GM19324 (cell line): Measurements from ENCODE around the gene KCMF1.

Experiments used
- ATAC-seq: cut with Tn5 transposase; IDR thresholded peaks from one replicate; pipeline ENCODE4 v1.9.1; 2021; ENCODE audit warnings: mild to moderate bottlenecking, moderate library complexity; ENCODE audit not compliant: unreplicated experiment, low FRiP score

KCMF1 gene

GRCh38 chr2:85018049-85018447 lies 47.1 kb downstream of the KCMF1 start:
- ATAC-seq = no peak

GRCh38 chr2:85019121-85019520 lies 48.2 kb downstream of the KCMF1 start:
- ATAC-seq = no peak

DNA sequence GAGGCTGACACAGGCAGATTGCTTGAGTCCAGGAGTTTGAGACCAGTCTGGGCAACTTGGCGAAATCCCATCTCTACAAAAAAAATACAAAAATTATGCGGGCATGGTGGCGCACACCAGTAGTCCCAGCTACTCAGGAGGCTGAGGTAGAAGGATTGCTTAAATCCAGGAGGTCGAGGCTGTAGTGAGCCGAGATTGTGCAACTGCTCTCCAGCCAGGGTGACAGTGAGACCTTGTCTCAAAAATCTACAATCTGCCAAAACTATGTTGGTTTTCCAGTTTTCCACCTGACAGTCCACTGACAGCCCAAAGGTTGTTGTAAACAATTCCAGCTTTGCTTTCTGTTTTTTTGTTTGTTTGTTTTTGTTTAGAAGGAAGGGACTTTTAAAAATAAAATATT lies 51.3 kb downstream of the KCMF1 start:
- no peak for ATAC-seq

DNA sequence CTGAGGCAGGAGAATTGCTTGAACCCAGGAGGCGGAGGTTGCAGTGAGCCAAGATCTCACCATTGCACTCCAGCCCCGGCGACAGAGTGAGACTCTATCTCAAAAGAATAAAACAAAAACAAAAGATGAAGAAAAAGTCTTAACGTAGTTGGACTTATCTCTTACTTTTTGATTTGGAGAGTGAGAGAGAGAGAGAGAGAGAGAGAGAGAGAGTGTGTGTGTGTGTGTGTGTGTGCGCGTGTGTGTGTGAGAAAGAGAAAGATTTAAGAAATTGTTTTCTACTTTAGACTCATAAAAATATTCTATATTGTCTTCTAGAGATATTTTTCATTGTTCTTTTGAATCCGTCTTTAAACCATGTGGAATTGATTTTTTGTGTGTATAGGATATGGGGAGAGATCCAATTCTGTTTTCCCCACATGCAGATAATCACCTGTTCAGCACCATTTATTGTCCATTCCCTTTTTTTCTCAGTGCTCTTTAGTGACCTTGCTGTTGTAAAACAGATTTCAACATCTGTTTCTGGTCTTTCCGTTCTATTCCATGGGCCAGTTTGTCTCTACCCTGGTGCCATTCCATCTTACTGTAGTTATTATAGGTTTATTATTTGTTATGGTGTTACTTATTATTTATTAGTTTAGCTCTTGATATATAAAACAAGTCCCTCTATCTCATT lies 53.5 kb downstream of the KCMF1 start:
- no peak for ATAC-seq

DNA sequence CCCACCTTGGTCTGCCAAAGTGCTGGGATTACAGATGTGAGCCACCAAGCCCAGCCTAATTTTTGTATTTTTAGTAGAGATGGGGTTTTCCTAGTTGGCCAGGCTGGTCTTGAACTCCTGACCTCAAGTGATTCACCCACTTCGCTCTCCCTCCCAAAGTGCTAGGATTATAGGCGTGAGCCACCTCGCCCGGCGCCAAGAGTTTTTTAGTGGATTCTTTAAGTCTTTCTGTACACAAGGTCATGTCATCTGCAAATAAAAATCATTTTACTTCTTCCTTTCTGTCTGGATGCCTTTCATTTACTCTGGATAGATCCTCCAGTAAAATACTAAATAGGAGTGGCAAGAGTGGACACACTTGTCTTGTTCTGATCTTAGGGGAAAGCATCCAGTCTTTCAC lies 61.7 kb downstream of the KCMF1 start:
- ATAC-seq = no peak

DNA sequence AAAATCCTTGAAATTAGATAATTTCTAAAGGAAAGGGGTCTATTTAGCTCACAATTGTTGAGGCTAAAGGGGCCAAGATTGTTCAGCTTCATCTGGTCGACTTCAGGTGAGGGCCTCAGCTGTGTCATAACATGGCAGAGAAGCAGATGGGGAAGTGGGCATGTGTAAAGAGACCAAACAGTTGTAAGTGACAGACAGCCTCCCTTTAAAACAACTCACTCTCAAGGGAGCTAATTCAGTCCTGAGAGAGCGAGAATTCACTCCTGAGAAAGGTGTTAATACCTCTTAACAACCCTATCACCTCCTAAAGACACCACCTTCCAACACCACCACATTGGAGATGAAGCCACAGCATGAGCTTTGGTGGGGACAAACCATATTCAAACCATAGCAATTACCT lies 62.4 kb downstream of the KCMF1 start:
- no peak for ATAC-seq

DNA sequence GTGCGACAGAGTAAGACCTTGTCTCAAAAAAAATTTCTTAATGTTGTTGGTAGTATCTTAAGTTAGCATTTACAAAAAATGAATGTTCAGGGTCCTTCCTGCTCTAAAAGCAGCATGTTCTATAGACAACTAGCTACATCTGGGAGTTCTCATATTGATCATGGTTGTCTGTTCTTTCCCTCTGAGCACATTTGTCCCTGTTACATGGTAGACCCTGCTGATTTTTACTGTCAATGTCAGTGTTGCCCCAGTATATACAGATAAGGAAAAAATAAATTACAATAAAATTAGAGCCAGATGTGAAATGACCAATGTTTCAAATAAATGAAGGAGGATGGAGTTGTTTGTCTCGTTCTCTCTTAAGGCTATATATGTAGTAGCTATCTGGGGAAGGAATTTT lies 63.2 kb downstream of the KCMF1 start:
- no peak for ATAC-seq

GRCh38 chr2:85037622-85038021 lies 66.7 kb downstream of the KCMF1 start:
- ATAC-seq = no peak

DNA sequence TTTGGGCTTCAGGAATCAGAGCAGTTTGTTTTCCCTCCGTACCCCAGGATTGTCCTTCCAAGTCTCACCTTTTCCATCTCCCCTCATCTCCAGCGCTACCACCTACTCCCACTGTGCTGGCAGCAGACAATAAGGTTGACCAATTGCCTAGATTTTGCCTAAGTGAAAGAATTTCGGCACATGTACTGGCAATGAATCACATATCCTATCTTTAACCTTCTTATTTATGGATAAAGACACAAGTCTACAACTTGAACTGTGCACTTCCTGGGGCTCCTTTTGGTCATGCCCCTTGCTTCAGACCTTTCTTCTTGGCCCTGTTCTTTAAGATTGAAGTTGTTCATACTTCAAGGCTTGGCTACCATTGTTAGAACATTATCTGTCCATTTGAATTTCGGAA lies 71.4 kb downstream of the KCMF1 start:
- no peak for ATAC-seq

GRCh38 chr2:85048534-85048933 lies 77.6 kb downstream of the KCMF1 start:
- ATAC-seq = no peak

DNA sequence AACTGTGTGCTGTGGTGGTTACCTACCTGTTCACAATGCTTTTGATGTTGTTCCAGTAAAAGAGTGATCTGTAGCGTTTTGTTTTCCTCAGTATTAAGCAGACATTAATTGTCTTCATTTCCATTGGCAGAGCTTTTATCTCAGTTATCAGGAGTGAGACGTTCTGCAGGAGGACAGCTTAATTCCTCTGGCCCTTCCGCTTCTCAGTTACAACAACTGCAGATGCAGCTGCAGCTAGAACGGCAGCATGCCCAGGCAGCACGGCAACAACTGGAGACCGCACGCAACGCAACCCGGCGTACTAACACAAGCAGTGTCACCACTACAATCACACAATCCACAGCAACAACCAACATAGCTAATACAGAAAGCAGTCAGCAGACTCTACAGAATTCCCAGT lies 78.3 kb downstream of the KCMF1 start:
- no peak for ATAC-seq

GRCh38 chr2:85053802-85054201 lies 82.8 kb downstream of the KCMF1 start:
- no peak for ATAC-seq

- ATAC-seq = no peak
Observed at GRCh38 chr2:85057226-85057962, 86.4 kb downstream of the KCMF1 start.

- ATAC-seq = no peak
Observed at GRCh38 chr2:85061896-85062295, 90.9 kb downstream of the KCMF1 start.

DNA sequence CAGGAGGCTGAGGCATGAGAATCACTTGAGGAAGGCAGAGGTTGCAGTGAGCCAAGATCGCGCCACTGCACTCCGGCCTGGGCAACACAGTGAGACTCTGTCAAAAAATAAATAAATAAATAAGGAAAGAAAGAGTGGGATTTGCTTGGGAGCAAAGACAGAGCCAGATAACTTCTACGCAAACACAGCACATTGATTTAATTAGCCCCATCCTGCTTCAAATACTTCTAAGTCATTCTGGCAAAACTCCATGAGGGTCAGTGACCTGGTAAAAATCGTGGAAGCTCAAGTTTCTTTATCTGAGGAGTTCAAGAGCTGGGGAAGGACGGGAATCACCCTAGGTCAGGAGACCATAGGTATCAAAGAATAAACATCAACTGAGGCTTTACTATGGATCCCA lies 91.6 kb downstream of the KCMF1 start:
- no peak for ATAC-seq

DNA sequence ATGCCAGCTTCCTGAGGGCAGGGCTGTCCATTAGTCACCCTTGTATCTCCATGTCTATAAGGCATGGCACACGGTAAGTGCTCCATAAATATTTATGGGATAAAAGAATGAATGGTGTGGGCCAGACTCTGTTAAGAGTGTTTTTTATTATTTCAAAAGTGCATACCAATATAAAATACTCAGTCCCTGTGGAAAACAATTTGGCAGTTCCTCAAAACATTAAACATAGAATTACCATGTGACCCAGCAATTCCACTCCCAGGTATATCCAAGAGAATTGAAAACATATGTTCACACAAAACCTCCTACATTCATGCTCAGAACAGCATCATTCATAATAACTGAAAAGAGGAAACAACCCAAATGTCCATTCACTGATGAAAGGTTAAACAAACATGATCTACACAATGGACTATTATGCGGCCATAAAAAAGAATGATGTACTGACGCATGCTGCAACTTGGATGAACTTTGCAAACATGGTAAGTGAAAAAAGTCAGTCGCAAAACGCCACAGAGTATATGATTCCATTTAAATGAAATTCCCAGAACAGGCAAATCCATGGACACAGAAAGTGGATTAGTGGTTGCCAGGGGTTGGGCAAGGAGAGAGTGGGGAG lies 93.1 kb downstream of the KCMF1 start:
- no peak for ATAC-seq

GRCh38 chr2:85064927-85065577 lies 94.1 kb downstream of the KCMF1 start:
- no peak for ATAC-seq

GRCh38 chr2:85066006-85066740 lies 95.2 kb downstream of the KCMF1 start:
- ATAC-seq = no peak

GRCh38 chr2:85066874-85067351 lies 96.0 kb downstream of the KCMF1 start:
- no peak for ATAC-seq

GRCh38 chr2:85071096-85071495 lies 100.1 kb downstream of the KCMF1 start:
- ATAC-seq = no peak

- ATAC-seq = no peak
Observed at GRCh38 chr2:85073033-85073432, 102.1 kb downstream of the KCMF1 start.
